GM18511 (cell line): Measurements from ENCODE around the gene LPAR5.

Experiments
- ATAC-seq: cut with Tn5 transposase; IDR thresholded peaks from one replicate; pipeline ENCODE4 v1.9.1; 2021; ENCODE audit warnings: mild to moderate bottlenecking, moderate library complexity; ENCODE audit not compliant: unreplicated experiment

LPAR5 gene

GRCh38 chr12:6635856-6636531 is at the start of gene LPAR5:
Gene LPAR5 (minus strand): TSS chr12:6635959. CDS start chr12:6621248, 14,711 bp downstream.
- peak; percentile 66 for ATAC-seq

- ATAC-seq = no peak
Measured at GRCh38 chr12:6684609-6685008, 48.9 kb upstream of the LPAR5 start.

DNA sequence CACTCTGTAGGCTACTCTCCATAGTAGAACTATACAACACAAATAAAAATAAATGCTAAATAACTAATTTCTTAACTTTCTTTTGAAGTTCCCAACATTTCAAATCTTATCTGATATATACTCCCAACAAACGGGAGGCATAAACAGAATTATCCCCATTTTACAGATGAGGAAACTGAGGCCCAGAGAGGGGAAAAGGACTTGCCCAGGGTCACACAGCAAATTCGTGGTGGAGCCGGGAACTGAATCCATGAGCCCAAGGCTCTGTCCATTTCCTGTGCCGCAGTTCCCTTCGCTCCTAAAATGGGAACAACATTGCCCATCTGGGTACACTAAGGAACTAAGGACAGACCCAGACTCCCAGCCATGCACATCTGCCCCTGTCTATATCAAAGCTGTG is 41.2 kb upstream of the LPAR5 start:
- ATAC-seq = no peak

DNA sequence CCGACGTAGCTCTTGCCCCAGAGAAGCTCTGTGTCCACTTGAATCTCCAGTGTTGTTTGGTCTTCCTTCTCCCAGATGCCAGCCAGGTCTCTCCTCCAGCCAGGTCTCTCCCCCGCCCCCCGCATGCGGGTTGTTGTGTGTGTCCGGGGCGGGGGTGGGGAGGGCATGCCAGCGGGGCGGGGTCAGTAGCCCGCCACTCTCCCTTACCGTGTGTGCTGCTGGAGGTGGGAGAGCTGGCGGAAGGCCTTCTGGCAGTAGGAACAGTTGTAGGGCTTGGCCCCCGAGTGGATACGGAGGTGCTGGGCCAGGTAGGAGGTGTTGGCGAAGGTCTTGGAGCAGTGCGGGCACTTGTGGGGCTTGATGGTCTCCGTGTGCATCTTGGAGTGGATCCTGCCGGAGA is 36.4 kb upstream of the LPAR5 start:
- no peak for ATAC-seq

- ATAC-seq = no peak
Measured at GRCh38 chr12:6667559-6668210, 31.9 kb upstream of the LPAR5 start.

GRCh38 chr12:6666211-6666610 is 30.5 kb upstream of the LPAR5 start:
- no peak for ATAC-seq

- ATAC-seq = no peak
Measured at GRCh38 chr12:6664902-6665301, 29.1 kb upstream of the LPAR5 start.

DNA sequence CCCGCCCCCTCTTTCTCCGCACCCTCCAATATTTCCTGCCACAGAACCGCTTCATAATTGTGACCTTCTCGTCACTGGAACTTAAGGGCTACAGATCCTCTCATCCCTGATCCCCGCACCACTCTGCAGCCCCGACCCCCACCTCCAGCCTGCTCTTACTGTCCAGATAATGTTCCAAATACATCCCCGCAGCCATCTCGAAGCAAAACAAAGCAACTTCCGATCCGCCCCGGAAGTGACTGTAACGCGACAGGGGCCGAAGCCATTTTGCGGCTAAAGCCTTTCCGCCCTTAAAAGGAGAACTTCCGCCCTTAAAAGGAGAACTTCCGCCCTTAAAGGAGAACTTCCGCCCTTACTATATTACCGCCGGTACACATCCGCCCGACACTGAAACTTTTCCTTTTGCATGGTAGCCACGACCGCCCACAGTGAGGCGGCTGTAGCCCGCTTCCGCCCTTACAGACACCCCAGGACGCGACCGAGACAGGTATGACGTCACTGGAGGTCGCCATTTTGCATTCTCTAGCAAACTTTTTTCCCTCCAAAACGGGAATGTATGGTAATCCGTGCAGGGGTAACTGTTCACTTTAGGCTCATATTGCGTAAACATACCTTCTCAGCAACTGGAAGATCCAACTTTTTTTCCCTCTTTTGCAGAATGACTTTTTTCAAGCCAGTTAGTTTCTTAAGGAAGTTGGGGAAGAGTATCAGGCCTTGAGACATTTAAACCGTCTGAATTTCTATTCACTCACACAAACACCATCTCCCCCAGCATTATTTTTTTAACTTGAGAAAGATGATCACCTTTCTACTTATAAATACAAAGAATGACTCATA is 27.4 kb upstream of the LPAR5 start, which contains the start of gene ING4:
Gene ING4 (minus strand): TSS at position 214 of the 837 bp plus-strand sequence. CDS start 18 bp downstream, at position 196.
- ATAC-seq = peak; percentile 99

DNA sequence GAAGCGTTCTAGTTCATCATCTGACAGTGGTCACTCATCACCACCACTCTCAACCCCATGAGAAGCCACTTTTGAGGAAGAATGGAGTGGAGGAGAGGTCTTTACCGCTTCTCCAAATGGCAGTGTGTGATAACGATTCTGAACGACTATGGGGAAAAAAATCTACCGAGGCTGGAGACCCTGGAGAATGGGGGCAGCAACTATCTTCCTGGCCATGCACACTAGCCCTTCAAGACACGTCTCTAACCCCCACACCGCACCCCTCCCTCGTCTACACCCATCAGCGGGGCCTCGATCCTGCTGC is 26.8 kb upstream of the LPAR5 start:
- ATAC-seq = peak; percentile 45

- ATAC-seq = no peak
Measured at GRCh38 chr12:6653987-6654386, 18.2 kb upstream of the LPAR5 start.

- ATAC-seq = no peak
Measured at GRCh38 chr12:6653342-6653741, 17.6 kb upstream of the LPAR5 start.

DNA sequence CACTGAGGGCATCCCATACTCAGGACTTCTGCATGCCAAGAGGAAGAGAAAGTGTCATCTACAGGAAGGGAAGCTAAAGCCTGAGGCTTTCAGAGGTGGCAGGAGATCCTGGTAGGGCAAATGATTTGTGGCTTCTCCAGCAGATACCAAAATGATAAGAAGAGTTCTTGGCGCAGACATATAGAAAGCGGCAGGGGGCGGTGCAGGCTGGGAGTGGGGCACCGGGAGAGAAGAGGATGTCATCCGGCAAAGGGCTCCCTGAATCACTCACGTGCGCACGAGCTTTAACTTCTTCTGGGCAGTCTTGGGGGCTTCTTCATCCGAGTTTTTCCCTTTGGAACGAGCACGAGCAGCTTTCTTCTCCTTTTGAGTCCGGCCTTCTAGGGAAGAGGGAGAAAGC is 16.6 kb upstream of the LPAR5 start:
- ATAC-seq = no peak

GRCh38 chr12:6650832-6651231 is 15.1 kb upstream of the LPAR5 start:
- no peak for ATAC-seq

- no peak for ATAC-seq
Measured at GRCh38 chr12:6647083-6647604, 11.4 kb upstream of the LPAR5 start, which contains the start of gene ACRBP. Gene ACRBP (minus strand): TSS chr12:6647432. CDS start chr12:6647366, 66 bp downstream.

- ATAC-seq = no peak
Measured at GRCh38 chr12:6646276-6647082, 10.7 kb upstream of the LPAR5 start.

DNA sequence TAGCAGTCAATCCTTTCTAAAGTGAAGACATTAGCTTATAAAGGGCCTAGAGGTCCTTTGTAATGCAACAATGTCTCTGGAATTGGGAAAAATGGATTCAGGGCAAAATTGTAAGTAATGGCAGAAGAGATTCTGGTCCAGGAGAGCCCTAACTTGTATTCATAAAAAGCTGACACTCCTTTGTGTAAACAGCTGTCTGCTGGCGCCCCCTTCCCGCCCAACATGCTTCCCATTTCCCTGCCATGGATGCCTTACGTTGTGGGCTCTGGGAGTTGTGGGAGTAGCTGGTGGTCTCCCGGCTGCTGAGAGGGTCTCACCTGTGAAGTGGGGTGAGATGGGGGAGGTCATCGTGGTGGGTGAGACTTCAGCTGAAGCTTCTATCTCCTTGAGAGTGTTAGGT is 9.1 kb upstream of the LPAR5 start:
- ATAC-seq = no peak

DNA sequence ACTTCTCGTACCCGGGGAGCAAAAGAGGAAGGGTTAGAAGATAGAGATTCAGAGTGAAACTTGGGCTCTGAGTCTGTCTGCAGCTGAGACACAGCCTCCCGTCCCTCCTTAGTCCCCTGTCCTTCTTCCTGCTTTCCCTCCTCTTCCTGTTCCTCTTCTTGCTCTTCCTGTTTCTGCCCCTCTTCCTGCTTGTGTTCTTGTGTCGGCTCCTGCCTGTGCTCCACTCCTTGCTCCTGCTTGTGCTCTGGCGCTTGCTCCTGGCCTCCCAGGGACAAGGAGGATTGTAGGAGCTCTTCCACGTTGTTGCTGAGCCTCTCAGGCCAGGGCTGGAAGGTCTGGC is 8.5 kb upstream of the LPAR5 start:
- no peak for ATAC-seq

DNA sequence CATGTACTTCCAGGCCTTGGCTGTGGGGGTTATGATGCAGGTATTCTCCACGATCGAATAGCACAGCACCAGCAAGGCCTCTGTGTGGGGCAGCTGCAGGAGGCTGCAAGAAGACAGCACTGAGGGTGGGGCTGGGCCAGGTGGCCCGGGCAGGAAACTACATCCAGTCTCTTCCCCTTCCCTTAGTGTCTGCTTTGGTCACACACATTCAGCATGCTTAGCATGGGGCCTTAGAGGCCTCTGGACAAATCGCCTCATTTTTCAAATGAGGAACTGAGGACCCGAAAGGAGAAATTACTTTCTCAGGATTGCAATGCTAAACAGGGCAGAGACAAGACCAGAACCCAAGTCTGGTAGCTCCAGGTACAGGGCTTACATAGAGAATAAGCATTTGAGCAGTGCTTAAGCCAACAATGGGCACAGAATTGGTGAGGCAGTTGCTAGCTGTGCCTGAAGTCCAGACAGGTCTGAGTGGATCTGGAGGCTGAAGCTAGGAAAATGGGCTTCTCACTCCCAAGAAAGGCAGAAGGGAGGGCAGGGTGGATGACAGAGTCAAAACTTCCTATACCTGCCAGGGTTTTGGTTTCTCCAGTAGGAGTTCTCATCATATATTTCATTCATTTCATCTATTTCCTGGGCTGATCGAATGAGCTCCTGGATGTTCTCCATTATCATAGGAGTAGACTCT is 8.0 kb upstream of the LPAR5 start:
- ATAC-seq = no peak

- no peak for ATAC-seq
Measured at GRCh38 chr12:6641131-6641530, 5.4 kb upstream of the LPAR5 start.

DNA sequence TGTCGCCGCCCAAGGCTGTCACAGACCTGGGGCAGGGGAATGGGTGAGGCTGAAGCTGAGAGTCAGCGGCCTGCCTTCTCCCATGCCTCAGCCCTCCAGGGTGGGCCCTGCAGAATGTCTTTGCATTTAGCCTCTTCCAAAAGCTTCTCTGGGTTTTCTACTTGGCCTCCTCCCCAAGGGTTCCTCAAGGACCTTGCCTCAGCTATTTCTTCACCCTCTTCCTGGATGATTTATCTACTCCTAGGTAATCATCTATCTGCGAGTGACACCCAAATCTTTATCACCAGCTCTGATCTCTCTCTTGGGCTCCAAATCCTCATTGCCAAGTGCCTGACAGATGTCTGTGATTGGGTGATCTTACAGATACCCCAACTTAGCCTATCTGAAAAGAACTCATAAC is 4.7 kb upstream of the LPAR5 start:
- ATAC-seq = no peak
